HepG2 (cell line): Measurements from ENCODE around the gene SPNS2. TPM values are rescaled to one million over a fixed set of nuclear protein-coding genes. Genes with fewer than 3 reads are reported as not detected.

Experiments used
- ARHGAP35 ChIP-seq: sonication (generic); formaldehyde crosslinking; IDR thresholded peaks from 2 replicates; pipeline ENCODE4 v1.9.0; 2022; ENCODE audit warnings: mild to moderate bottlenecking, inconsistent platforms, moderate library complexity, missing genetic modification reagents, borderline replicate concordance
- ASH2L ChIP-seq: fragments of 300-600, 200-600 bp; sonication (generic); IDR thresholded peaks from 2 replicates; pipeline ENCODE4 v1.7.0; 2017; ENCODE audit warnings: low read depth, mild to moderate bottlenecking, moderate library complexity, mixed read lengths, low read length; ENCODE audit not compliant: insufficient read length
- CCDC6 ChIP-seq: sonication (generic); formaldehyde crosslinking; IDR thresholded peaks from 2 replicates; pipeline ENCODE4 v1.8.1; 2022; ENCODE audit warnings: mild to moderate bottlenecking, missing genetic modification reagents, moderate library complexity
- HNRNPK ChIP-seq: fragments of 200-400 bp; formaldehyde crosslinking; IDR thresholded peaks from 2 replicates; pipeline ENCODE4 v1.6.1; 2018; ENCODE audit warnings: low read length, low read depth, moderate library complexity, mild to moderate bottlenecking; ENCODE audit not compliant: poor library complexity, severe bottlenecking
- LCORL ChIP-seq, 2 experiments: fragments of 450-650 bp in 1 of 2; sonication (generic) in 1 of 2; formaldehyde crosslinking in 1 of 2; IDR thresholded peaks; 2 replicates each; pipeline versions ENCODE4 v1.5.0 to v1.6.1; 2017 to 2020; ENCODE audit warnings: antibody characterized with exemption in 1 of 2, missing genetic modification reagents in 1 of 2
- PHF5A ChIP-seq: IDR thresholded peaks from one replicate; pipeline ENCODE4 v1.6.1; 2018; ENCODE audit warnings: low read depth, missing genetic modification reagents; ENCODE audit not compliant: unreplicated experiment
- POLR2A ChIP-seq, 2 experiments: IDR thresholded peaks; 2 replicates each; pipeline ENCODE4 v1.6.1; 2011; ENCODE audit warnings: low read depth in 2 of 2, low read length in 2 of 2, mild to moderate bottlenecking in 1 of 2, moderate library complexity in 1 of 2; ENCODE audit not compliant: insufficient read depth in 1 of 2
- ZNF75D ChIP-seq: sonication (generic); formaldehyde crosslinking; IDR thresholded peaks from 2 replicates; pipeline ENCODE4 v1.8.1; 2023; ENCODE audit warnings: missing genetic modification reagents, mild to moderate bottlenecking, borderline replicate concordance
- ZNF784 ChIP-seq: sonication (generic); formaldehyde crosslinking; IDR thresholded peaks from 2 replicates; pipeline ENCODE4 v1.5.1; 2020; ENCODE audit warnings: missing genetic modification reagents, mild to moderate bottlenecking, borderline replicate concordance
- polyA plus RNA-seq, 8 experiments: library from polyadenylated mRNA; depleted of rRNA in 3 of 8; stranded (reverse) in 7 of 8; unstranded in 1 of 8; fragments of >200 nt; fragmentation: Illumina TruSeq in 4 of 8; extraction: Trizol in 4 of 8; gene quantifications; 2 replicates each; pipeline versions ENCODE4 v1.2.1 to v1.2.3, GENCODE V29; 2011 to 2016; ENCODE audit warnings: low read depth in 4 of 8, missing spikeins in 1 of 8, mixed read lengths in 1 of 8; ENCODE audit not compliant: insufficient read depth in 1 of 8
- total RNA-seq, 5 experiments: library from RNA; depleted of rRNA; stranded (reverse); fragments of >200 nt; fragmentation: Illumina TruSeq; extraction: Trizol; gene quantifications; 2 replicates each; pipeline ENCODE4 v1.2.3, GENCODE V29; 2016; ENCODE audit warnings: low read depth in 1 of 5
- TF ChIP-seq, protein P1 (sequence below): sonication (generic); formaldehyde crosslinking; IDR thresholded peaks from 2 replicates; pipeline ENCODE4 v1.8.0; 2022; ENCODE audit warnings: low read depth, missing genetic modification reagents
- TF ChIP-seq, protein P2 (sequence below): IDR thresholded peaks from 2 replicates; pipeline ENCODE4 v1.6.1; 2016; ENCODE audit warnings: low read depth, control low read depth
- TF ChIP-seq, protein P3 (sequence below): sonication (generic); formaldehyde crosslinking; IDR thresholded peaks from 2 replicates; pipeline ENCODE4 v1.4.0; 2020; ENCODE audit warnings: missing genetic modification reagents; ENCODE audit errors: not compliant biosample characterization
- TF ChIP-seq, protein P4 (sequence below): sonication (generic); formaldehyde crosslinking; IDR thresholded peaks from 2 replicates; pipeline ENCODE4 v1.5.0; 2020; ENCODE audit warnings: mild to moderate bottlenecking, missing genetic modification reagents
- TF ChIP-seq, protein P5 (sequence below): IDR thresholded peaks from 2 replicates; pipeline ENCODE4 v1.6.1; 2016; ENCODE audit warnings: low read depth

SPNS2 gene
- total and polyA plus RNA-seq, 2 of the 13 experiments (the other 11 are each of a cell fraction or from before 2014, with no cell fraction given) = 0.01 TPM; not detected in 1

DNA sequence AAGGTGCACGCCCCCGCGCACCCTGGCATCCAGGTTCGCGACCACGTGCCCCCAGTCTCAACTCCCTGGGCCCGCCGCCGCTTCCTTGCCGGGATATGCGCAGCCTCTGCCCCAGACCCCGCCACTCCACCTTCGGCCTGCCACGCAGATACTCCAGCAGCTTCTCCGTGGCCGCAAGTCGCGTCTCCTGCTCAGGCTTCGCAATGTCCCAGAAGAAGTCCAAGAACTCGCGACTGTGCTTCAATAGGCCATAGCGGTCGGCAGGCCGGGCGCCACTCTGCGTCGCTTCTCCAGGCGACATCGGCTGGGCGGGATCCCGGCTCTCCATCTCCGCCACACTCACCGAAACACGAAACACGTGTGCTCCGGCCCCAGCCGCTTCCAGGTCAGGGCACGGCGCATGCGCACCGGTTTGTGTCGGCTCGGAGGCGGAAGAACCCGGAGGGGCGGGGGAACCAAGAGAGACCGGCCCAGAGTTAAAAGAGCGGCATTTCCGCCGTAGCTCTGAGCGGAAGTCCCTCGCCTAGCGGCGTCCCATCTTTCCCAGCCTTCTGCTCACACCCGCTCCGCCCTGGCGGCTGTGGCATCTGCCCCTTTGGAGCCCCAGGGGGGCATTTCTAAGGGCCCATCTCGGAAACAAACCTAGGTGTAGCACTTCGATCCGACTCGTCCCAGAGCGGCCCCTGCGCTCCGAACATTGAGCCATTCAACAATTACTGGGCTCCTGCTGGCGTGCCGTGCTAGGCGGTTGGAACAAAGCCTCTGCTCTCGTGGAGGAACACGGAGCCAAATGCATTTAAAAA, 56.5 kb downstream of the SPNS2 start, which contains the start of gene MYBBP1A (continued):
- TF ChIP-seq, protein P1, sequence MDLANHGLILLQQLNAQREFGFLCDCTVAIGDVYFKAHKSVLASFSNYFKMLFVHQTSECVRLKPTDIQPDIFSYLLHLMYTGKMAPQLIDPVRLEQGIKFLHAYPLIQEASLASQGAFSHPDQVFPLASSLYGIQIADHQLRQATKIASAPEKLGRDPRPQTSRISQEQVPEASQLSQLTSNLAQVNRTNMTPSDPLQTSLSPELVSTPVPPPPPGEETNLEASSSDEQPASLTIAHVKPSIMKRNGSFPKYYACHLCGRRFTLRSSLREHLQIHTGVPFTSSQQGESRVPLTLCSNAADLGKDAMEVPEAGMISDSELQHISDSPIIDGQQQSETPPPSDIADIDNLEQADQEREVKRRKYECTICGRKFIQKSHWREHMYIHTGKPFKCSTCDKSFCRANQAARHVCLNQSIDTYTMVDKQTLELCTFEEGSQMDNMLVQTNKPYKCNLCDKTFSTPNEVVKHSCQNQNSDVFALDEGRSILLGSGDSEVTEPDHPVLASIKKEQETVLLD (CRISPR knock-in tag) = peak; percentile 83
- TF ChIP-seq, protein P2, sequence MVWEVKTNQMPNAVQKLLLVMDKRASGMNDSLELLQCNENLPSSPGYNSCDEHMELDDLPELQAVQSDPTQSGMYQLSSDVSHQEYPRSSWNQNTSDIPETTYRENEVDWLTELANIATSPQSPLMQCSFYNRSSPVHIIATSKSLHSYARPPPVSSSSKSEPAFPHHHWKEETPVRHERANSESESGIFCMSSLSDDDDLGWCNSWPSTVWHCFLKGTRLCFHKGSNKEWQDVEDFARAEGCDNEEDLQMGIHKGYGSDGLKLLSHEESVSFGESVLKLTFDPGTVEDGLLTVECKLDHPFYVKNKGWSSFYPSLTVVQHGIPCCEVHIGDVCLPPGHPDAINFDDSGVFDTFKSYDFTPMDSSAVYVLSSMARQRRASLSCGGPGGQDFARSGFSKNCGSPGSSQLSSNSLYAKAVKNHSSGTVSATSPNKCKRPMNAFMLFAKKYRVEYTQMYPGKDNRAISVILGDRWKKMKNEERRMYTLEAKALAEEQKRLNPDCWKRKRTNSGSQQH = peak; percentile 25; the same call in 1 of the 2 replicates
- TF ChIP-seq HNRNPK = no peak
- no peak for TF ChIP-seq ZNF75D (CRISPR knock-in tag)
- no peak; the same call in 1 of the 2 replicates for TF ChIP-seq ZNF784 (CRISPR knock-in tag)
- TF ChIP-seq, protein P3, sequence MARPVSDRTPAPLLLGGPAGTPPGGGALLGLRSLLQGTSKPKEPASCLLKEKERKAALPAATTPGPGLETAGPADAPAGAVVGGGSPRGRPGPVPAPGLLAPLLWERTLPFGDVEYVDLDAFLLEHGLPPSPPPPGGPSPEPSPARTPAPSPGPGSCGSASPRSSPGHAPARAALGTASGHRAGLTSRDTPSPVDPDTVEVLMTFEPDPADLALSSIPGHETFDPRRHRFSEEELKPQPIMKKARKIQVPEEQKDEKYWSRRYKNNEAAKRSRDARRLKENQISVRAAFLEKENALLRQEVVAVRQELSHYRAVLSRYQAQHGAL (CRISPR knock-in tag) = peak; percentile 6
- TF ChIP-seq POLR2A (IDR thresholded peaks at IDR 0.05; ENCODE audit: insufficient read depth in 1 of 2, low read depth in 2 of 2, low read length in 2 of 2) = peak; percentile 78 to 92
- TF ChIP-seq ARHGAP35 = no peak; the same call in 1 of the 2 replicates
- TF ChIP-seq, protein P4, sequence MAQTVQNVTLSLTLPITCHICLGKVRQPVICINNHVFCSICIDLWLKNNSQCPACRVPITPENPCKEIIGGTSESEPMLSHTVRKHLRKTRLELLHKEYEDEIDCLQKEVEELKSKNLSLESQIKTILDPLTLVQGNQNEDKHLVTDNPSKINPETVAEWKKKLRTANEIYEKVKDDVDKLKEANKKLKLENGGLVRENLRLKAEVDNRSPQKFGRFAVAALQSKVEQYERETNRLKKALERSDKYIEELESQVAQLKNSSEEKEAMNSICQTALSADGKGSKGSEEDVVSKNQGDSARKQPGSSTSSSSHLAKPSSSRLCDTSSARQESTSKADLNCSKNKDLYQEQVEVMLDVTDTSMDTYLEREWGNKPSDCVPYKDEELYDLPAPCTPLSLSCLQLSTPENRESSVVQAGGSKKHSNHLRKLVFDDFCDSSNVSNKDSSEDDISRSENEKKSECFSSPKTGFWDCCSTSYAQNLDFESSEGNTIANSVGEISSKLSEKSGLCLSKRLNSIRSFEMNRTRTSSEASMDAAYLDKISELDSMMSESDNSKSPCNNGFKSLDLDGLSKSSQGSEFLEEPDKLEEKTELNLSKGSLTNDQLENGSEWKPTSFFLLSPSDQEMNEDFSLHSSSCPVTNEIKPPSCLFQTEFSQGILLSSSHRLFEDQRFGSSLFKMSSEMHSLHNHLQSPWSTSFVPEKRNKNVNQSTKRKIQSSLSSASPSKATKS (CRISPR knock-in tag) = no peak
- TF ChIP-seq ASH2L = peak; percentile 57
- no peak for TF ChIP-seq LCORL (IDR thresholded peaks at IDR 0.05)
- TF ChIP-seq LCORL (CRISPR knock-in tag; IDR thresholded peaks at IDR 0.05) = peak; percentile 86
- TF ChIP-seq, protein P5, sequence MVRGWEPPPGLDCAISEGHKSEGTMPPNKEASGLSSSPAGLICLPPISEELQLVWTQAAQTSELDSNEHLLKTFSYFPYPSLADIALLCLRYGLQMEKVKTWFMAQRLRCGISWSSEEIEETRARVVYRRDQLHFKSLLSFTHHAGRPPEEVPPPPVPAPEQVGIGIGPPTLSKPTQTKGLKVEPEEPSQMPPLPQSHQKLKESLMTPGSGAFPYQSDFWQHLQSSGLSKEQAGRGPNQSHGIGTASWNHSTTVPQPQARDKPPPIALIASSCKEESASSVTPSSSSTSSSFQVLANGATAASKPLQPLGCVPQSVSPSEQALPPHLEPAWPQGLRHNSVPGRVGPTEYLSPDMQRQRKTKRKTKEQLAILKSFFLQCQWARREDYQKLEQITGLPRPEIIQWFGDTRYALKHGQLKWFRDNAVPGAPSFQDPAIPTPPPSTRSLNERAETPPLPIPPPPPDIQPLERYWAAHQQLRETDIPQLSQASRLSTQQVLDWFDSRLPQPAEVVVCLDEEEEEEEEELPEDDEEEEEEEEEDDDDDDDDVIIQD (CRISPR knock-in tag) = peak; percentile 70; the same call in 1 of the 2 replicates
- TF ChIP-seq PHF5A (CRISPR knock-in tag) = no peak
- TF ChIP-seq CCDC6 (CRISPR knock-in tag) = peak; percentile 95
